HepG2 (cell line): ENCODE measurements around the gene WNT1. TPM values are rescaled to one million over a fixed set of nuclear protein-coding genes. Genes with fewer than 3 reads are reported as not detected.

ENCODE experiments used
- ATAC-seq: fragments of 200-7000 bp; cut with Tn5 transposase; 3 replicates; pipeline ENCODE4 v1.9.1; 2020; ENCODE audit warnings: mild to moderate bottlenecking, moderate library complexity
- BruUV-seq: library from RNA; stranded (reverse); fragments of 400-500 nt; replicated peaks from 2 replicates; lab custom pipeline; 2021; lab: Mats Ljungman, UMichigan
- CTCF ChIA-PET: fragments of 300-600 bp; formaldehyde crosslinking; extraction: SDS; loops from one replicate; lab custom pipeline; 2021; ENCODE audit warnings: low total read pairs, inconsistent platforms, low intra/inter-chr PET ratio; lab: Yijun Ruan, JAX
- POLR2A ChIA-PET: fragments of 350-600 bp; sonication (Branson Sonifier 250); formaldehyde crosslinking; loops from one replicate; lab custom pipeline; 2020; ENCODE audit warnings: antibody characterized with exemption, inconsistent platforms; lab: Yijun Ruan, JAX
- DNase-seq: peaks from one replicate; pipeline ENCODE4 v3.0.0-alpha.2; 2015; ENCODE audit warnings: low spot score
- FAIRE-seq: peaks from 3 replicates; lab custom pipeline; 2011; peaks lifted over from hg19 to GRCh38; lab: Jason Lieb, UNC
- H2AFZ ChIP-seq: one replicate; pipeline ENCODE4 v1.6.1; 2011; ENCODE audit warnings: low read length, inconsistent platforms
- H3K27ac ChIP-seq: fragments of 300-600 bp; 3 replicates; pipeline ENCODE4 v1.8.0; 2011; ENCODE audit warnings: mixed run types, mild to moderate bottlenecking, mixed read lengths, low read length, inconsistent platforms; ENCODE audit not compliant: insufficient read depth; ENCODE audit errors: extremely low read length
- H3K27me3 ChIP-seq, 2 experiments: fragments of 200-600 bp in 1 of 2; 2 replicates in 1 of 2; 3 replicates in 1 of 2; pipeline versions ENCODE4 v1.6.0 to v1.8.0; 2011; ENCODE audit warnings: low read length in 2 of 2, mild to moderate bottlenecking in 2 of 2, moderate library complexity in 2 of 2, inconsistent platforms in 1 of 2; ENCODE audit not compliant: insufficient read depth in 2 of 2, control insufficient read depth in 1 of 2
- H3K36me3 ChIP-seq, 2 experiments: fragments of 200-600 bp in 1 of 2; replicated peaks in 1 of 2; 2 replicates in 1 of 2; 3 replicates in 1 of 2; pipeline versions ENCODE4 v1.5.1 to v1.8.0; 2011; ENCODE audit warnings: low read length in 2 of 2, inconsistent platforms in 1 of 2; ENCODE audit not compliant: insufficient read depth in 2 of 2, control insufficient read depth in 1 of 2
- H3K4me1 ChIP-seq: 2 replicates; pipeline ENCODE4 v1.5.1; 2012; ENCODE audit warnings: low read length, inconsistent platforms; ENCODE audit not compliant: insufficient read depth
- H3K4me2 ChIP-seq: 2 replicates; pipeline ENCODE4 v1.6.0; 2011; ENCODE audit warnings: low read depth, low read length, inconsistent platforms
- H3K4me3 ChIP-seq, 3 experiments: fragments of 200-600 bp in 1 of 3; sonication (generic), shearing (Covaris generic) in 1 of 3; replicated peaks in 1 of 3; 2 replicates each; pipeline ENCODE4 v1.5.1; 2011 to 2016; ENCODE audit warnings: low read length in 3 of 3, inconsistent platforms in 2 of 3, low read depth in 2 of 3, mild to moderate bottlenecking in 2 of 3, control low read depth in 1 of 3, mixed read lengths in 1 of 3; ENCODE audit not compliant: insufficient read depth in 1 of 3
- H3K79me2 ChIP-seq: one replicate; pipeline ENCODE4 v1.6.1; 2011; ENCODE audit warnings: low read length, inconsistent platforms; ENCODE audit not compliant: insufficient read depth
- H3K9ac ChIP-seq: 2 replicates; pipeline ENCODE4 v1.6.0; 2011; ENCODE audit warnings: mild to moderate bottlenecking, low read depth, low read length, inconsistent platforms; ENCODE audit not compliant: insufficient read depth
- H3K9me3 ChIP-seq: 2 replicates; pipeline ENCODE4 v1.5.1; 2012; ENCODE audit warnings: mild to moderate bottlenecking, low read length
- H4K20me1 ChIP-seq: 2 replicates; pipeline ENCODE4 v1.6.0; 2011; ENCODE audit warnings: inconsistent platforms, mild to moderate bottlenecking, low read length, moderate library complexity; ENCODE audit not compliant: insufficient read depth
- E2F5 ChIP-seq: sonication (generic); formaldehyde crosslinking; conservative IDR thresholded peaks from 2 replicates; pipeline ENCODE4 v1.4.0; 2020; ENCODE audit warnings: missing genetic modification reagents
- HOXA9 ChIP-seq: sonication (generic); formaldehyde crosslinking; IDR thresholded peaks from 2 replicates; pipeline ENCODE4 v1.8.1; 2022; ENCODE audit warnings: missing genetic modification reagents, mild to moderate bottlenecking, moderate library complexity, borderline replicate concordance
- NKX3-1 ChIP-seq: sonication (generic); formaldehyde crosslinking; IDR thresholded peaks from 2 replicates; pipeline ENCODE4 v1.5.0; 2020; ENCODE audit warnings: missing genetic modification reagents
- NR2F6 ChIP-seq, 2 experiments: IDR thresholded peaks; 2 replicates each; pipeline ENCODE4 v1.6.1; 2016; ENCODE audit warnings: antibody characterized with exemption in 1 of 2, mild to moderate bottlenecking in 1 of 2
- ZNF274 ChIP-seq: sonication (generic); formaldehyde crosslinking; IDR thresholded peaks from 2 replicates; pipeline ENCODE4 v1.5.1; 2020; ENCODE audit warnings: mild to moderate bottlenecking, missing genetic modification reagents
- ZNF383 ChIP-seq: sonication (generic); formaldehyde crosslinking; IDR thresholded peaks from 2 replicates; pipeline ENCODE4 v1.4.0; 2020; ENCODE audit warnings: missing genetic modification reagents, mild to moderate bottlenecking, borderline replicate concordance
- ZNF431 ChIP-seq: sonication (generic); formaldehyde crosslinking; IDR thresholded peaks from 2 replicates; pipeline ENCODE4 v1.9.0; 2022; ENCODE audit warnings: missing genetic modification reagents, low read depth, mild to moderate bottlenecking, borderline replicate concordance
- ZNF629 ChIP-seq: sonication (generic); formaldehyde crosslinking; conservative IDR thresholded peaks from 2 replicates; pipeline ENCODE4 v1.5.0; 2020; ENCODE audit warnings: missing genetic modification reagents
- ZNF660 ChIP-seq: sonication (generic); formaldehyde crosslinking; IDR thresholded peaks from 2 replicates; pipeline ENCODE4 v1.5.1; 2020; ENCODE audit warnings: mild to moderate bottlenecking, low read depth, missing genetic modification reagents, borderline replicate concordance
- WGBS: methylation state at CpG from one replicate; pipeline ENCODE4 v1.1.6; 2017; ENCODE audit warnings: low lambda C conversion rate; 5-methylcytosine and 5-hydroxymethylcytosine counted together
- in situ Hi-C: cut with HindIII; loops from 2 replicates; pipeline ENCODE4 v1.10.0; 2017; ENCODE audit warnings: low pct_unique_long_range_greater_than_20kb; ENCODE audit not compliant: extremely low pct_ligation_motif_present
- intact Hi-C: fragments of 100-400 bp; cut with micrococcal nuclease; formaldehyde crosslinking; loops from one replicate; pipeline ENCODE4 v1.10.0; 2022; ENCODE audit not compliant: unreplicated experiment
- polyA plus RNA-seq, 8 experiments: library from polyadenylated mRNA; depleted of rRNA in 3 of 8; stranded (reverse) in 7 of 8; unstranded in 1 of 8; fragments of >200 nt; fragmentation: Illumina TruSeq in 4 of 8; extraction: Trizol in 4 of 8; gene quantifications; 2 replicates each; pipeline versions ENCODE4 v1.2.1 to v1.2.3, GENCODE V29; 2011 to 2016; ENCODE audit warnings: low read depth in 4 of 8, missing spikeins in 1 of 8, mixed read lengths in 1 of 8; ENCODE audit not compliant: insufficient read depth in 1 of 8
- total RNA-seq, 5 experiments: library from RNA; depleted of rRNA; stranded (reverse); fragments of >200 nt; fragmentation: Illumina TruSeq; extraction: Trizol; gene quantifications; 2 replicates each; pipeline ENCODE4 v1.2.3, GENCODE V29; 2016; ENCODE audit warnings: low read depth in 1 of 5
- TF ChIP-seq, protein P1 (sequence below): IDR thresholded peaks from 2 replicates; pipeline ENCODE4 v1.6.1; 2016
- TF ChIP-seq, protein P2 (sequence below): sonication (generic); formaldehyde crosslinking; IDR thresholded peaks from 2 replicates; pipeline ENCODE4 v1.4.0; 2020; ENCODE audit warnings: missing genetic modification reagents
- TF ChIP-seq, protein P3 (sequence below): sonication (generic); formaldehyde crosslinking; conservative IDR thresholded peaks from 2 replicates; pipeline ENCODE4 v1.4.0; 2020; ENCODE audit warnings: mild to moderate bottlenecking, missing genetic modification reagents, moderate library complexity

WNT1 gene
- total and polyA plus RNA-seq, 2 of the 13 experiments (the other 11 are each of a cell fraction or from before 2014, with no cell fraction given), result not detected

DNA sequence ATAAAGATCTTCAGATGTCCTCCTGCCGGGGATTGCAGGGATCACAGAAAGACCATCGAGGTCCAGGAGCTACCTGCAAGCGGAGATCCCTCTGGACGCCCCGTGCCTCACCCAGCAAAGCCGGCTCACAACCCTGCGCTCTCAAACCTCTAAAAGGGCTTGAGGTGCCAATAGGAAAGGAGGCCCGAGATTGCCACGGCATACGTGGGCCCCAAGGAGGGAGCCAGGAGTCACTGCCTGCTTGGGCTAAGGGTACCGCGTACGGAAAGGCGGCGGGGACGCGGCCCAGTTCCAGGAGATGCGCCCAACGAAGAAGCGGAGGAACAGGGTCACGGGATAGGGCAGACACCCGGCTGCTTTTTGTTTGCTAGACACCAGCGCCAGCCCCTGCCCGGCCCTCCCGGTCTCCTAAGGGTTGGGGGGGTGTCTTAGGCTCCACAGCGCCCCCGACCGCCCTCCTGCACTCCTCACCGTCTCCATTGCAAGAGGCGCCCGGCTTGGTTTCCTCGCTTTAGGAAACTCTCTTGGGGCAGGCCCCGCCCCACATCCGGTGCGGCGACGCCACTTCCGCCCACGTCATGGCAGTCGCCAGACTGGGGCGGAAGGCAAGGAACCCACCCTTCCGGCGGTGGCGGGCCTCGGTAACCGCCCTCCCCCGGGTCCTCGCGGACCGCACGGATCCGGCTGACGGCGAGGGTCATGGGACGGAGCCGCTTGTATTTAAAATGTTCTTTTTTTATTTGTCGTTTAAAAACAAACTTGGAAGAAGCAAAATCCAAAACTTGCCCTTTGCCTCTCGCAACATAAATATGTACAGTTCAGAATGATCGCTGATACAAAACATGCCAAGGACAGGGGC lies 40.4 kb downstream of the WNT1 start, which contains the start of gene PRKAG1:
TSS of gene PRKAG1 (minus strand) at position 516 of the 859 bp plus-strand sequence. CDS start at position 480, 36 bp downstream.
- peak; percentile 91 for DNase-seq
- Histone ChIP-seq H3K9me3 (no peaks in the 10 kb centered on the region), H3K4me1 (peaks cover 20% of the 10 kb centered on the region), H3K36me3 (peaks cover 11 to 14% of the 10 kb centered on the region in 2 experiments), H3K27ac (peak within 1 kb of the TSS; percentile 86), H3K4me2 (peak within 1 kb of the TSS; percentile 98), H3K9ac (peak within 1 kb of the TSS; percentile 86), H4K20me1 (no peaks in the 10 kb centered on the region), H3K27me3 (no peaks in the 10 kb centered on the region), H3K4me3 (peak within 1 kb of the TSS; percentile 74 to 93 (median 85)), H3K79me2 (peaks cover 6% of the 10 kb centered on the region), H2AFZ (no peak within 1 kb of the TSS)
- BruUV-seq, result TSS peak; percentile 69
- POLR2A ChIA-PET, result interaction anchor here (0.8 to 1.6 kb wide), 10 partner anchors 15 to 153 kb away, joined by 3 to 9 read pairs (median 4); partner anchors contain the start of genes DDN, RHEBL1, RND1 and TUBA1B
- CTCF ChIA-PET, result interaction anchor here (3.4 kb wide), 1 partner anchor 22 kb away, joined by 15 read pairs; no protein-coding TSS in a partner anchor
- peak; percentile 89 for ATAC-seq
- WGBS, result 2% methylated on average over 28 of the region's 59 CpGs
- peak; percentile 82 for FAIRE-seq
- intact Hi-C loops, result loop anchor here (1.0 to 5.0 kb wide), 2 partner anchors 22 to 114 kb away; partner anchors contain the start of gene TUBA1B
- in situ Hi-C loops, result no loop called here
- no peak for TF ChIP-seq ZNF431 (CRISPR knock-in tag)
- TF ChIP-seq ZNF660 (CRISPR knock-in tag), result no peak
- peak; percentile 46; the same call in 1 of the 2 replicates for TF ChIP-seq ZNF274 (CRISPR knock-in tag)
- no peak for TF ChIP-seq ZNF629 (CRISPR knock-in tag)
- no peak for TF ChIP-seq ZNF383 (CRISPR knock-in tag)
- TF ChIP-seq HOXA9 (CRISPR knock-in tag), result no peak
- TF ChIP-seq, protein P1, sequence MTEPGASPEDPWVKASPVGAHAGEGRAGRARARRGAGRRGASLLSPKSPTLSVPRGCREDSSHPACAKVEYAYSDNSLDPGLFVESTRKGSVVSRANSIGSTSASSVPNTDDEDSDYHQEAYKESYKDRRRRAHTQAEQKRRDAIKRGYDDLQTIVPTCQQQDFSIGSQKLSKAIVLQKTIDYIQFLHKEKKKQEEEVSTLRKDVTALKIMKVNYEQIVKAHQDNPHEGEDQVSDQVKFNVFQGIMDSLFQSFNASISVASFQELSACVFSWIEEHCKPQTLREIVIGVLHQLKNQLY, result peak; percentile 40; the same call in 1 of the 2 replicates
- no peak for TF ChIP-seq NR2F6 (IDR thresholded peaks at IDR 0.05)
- peak; percentile 36; the same call in 1 of the 2 replicates for TF ChIP-seq NR2F6 (CRISPR knock-in tag; IDR thresholded peaks at IDR 0.05)
- TF ChIP-seq, protein P2, sequence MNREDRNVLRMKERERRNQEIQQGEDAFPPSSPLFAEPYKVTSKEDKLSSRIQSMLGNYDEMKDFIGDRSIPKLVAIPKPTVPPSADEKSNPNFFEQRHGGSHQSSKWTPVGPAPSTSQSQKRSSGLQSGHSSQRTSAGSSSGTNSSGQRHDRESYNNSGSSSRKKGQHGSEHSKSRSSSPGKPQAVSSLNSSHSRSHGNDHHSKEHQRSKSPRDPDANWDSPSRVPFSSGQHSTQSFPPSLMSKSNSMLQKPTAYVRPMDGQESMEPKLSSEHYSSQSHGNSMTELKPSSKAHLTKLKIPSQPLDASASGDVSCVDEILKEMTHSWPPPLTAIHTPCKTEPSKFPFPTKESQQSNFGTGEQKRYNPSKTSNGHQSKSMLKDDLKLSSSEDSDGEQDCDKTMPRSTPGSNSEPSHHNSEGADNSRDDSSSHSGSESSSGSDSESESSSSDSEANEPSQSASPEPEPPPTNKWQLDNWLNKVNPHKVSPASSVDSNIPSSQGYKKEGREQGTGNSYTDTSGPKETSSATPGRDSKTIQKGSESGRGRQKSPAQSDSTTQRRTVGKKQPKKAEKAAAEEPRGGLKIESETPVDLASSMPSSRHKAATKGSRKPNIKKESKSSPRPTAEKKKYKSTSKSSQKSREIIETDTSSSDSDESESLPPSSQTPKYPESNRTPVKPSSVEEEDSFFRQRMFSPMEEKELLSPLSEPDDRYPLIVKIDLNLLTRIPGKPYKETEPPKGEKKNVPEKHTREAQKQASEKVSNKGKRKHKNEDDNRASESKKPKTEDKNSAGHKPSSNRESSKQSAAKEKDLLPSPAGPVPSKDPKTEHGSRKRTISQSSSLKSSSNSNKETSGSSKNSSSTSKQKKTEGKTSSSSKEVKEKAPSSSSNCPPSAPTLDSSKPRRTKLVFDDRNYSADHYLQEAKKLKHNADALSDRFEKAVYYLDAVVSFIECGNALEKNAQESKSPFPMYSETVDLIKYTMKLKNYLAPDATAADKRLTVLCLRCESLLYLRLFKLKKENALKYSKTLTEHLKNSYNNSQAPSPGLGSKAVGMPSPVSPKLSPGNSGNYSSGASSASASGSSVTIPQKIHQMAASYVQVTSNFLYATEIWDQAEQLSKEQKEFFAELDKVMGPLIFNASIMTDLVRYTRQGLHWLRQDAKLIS, result no peak
- no peak for TF ChIP-seq E2F5 (CRISPR knock-in tag)
- TF ChIP-seq, protein P3, sequence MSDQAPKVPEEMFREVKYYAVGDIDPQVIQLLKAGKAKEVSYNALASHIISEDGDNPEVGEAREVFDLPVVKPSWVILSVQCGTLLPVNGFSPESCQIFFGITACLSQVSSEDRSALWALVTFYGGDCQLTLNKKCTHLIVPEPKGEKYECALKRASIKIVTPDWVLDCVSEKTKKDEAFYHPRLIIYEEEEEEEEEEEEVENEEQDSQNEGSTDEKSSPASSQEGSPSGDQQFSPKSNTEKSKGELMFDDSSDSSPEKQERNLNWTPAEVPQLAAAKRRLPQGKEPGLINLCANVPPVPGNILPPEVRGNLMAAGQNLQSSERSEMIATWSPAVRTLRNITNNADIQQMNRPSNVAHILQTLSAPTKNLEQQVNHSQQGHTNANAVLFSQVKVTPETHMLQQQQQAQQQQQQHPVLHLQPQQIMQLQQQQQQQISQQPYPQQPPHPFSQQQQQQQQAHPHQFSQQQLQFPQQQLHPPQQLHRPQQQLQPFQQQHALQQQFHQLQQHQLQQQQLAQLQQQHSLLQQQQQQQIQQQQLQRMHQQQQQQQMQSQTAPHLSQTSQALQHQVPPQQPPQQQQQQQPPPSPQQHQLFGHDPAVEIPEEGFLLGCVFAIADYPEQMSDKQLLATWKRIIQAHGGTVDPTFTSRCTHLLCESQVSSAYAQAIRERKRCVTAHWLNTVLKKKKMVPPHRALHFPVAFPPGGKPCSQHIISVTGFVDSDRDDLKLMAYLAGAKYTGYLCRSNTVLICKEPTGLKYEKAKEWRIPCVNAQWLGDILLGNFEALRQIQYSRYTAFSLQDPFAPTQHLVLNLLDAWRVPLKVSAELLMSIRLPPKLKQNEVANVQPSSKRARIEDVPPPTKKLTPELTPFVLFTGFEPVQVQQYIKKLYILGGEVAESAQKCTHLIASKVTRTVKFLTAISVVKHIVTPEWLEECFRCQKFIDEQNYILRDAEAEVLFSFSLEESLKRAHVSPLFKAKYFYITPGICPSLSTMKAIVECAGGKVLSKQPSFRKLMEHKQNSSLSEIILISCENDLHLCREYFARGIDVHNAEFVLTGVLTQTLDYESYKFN (CRISPR knock-in tag), result peak; percentile 24; the same call in 1 of the 2 replicates
- peak; percentile 15; the same call in 1 of the 2 replicates for TF ChIP-seq NKX3-1
